Testis (tissue), 2 donors: ENCODE measurements around the gene GBX1.

Experiments used
- POLR2A ChIP-seq: fragments of 450-650 bp; IDR thresholded peaks from one replicate; pipeline ENCODE4 v1.6.1; 2017; ENCODE audit warnings: antibody characterized with exemption, mild to moderate bottlenecking, moderate library complexity
- TF ChIP-seq, protein P1 (sequence below), 3 experiments: fragments of 450-650 bp in 2 of 3; fragments of 200-600 bp in 1 of 3; sonication (generic) in 1 of 3; IDR thresholded peaks; one replicate each; pipeline ENCODE4 v1.5.1; 2016 to 2019; ENCODE audit warnings: antibody characterized with exemption in 3 of 3, mild to moderate bottlenecking in 2 of 3, moderate library complexity in 1 of 3

DNA sequence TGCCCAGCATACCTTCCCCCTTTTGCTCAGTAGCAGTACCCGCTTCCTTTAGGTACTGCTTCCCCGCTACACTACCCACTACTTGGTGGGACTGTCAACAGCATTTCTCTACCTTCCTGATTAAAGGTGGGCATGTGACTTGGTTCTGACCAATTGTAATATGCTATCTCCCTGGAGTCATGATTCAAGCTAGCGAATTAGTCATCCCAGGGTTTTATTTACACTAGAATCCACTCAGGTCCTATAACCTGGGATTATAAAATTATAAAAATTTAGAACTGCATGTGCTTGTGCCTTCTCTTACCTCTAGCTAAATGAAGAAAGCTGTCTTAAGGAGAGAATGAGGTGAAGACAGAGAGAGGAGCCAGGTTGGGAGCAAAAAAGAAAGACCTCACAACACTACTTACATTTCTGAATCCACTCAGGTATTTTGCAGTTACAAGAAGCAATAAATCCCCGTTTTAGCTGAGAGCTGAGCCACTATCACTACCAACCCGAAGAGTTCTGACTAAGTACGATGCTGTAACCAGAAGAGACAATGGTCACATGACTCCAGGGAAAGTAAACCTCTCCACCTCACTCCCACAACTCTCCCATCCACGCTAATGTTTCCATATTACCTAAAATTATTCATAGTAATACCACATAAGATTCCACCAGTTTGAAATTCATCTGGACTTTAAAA is 9.7 kb downstream of the GBX1 start:
- TF ChIP-seq, protein P1, sequence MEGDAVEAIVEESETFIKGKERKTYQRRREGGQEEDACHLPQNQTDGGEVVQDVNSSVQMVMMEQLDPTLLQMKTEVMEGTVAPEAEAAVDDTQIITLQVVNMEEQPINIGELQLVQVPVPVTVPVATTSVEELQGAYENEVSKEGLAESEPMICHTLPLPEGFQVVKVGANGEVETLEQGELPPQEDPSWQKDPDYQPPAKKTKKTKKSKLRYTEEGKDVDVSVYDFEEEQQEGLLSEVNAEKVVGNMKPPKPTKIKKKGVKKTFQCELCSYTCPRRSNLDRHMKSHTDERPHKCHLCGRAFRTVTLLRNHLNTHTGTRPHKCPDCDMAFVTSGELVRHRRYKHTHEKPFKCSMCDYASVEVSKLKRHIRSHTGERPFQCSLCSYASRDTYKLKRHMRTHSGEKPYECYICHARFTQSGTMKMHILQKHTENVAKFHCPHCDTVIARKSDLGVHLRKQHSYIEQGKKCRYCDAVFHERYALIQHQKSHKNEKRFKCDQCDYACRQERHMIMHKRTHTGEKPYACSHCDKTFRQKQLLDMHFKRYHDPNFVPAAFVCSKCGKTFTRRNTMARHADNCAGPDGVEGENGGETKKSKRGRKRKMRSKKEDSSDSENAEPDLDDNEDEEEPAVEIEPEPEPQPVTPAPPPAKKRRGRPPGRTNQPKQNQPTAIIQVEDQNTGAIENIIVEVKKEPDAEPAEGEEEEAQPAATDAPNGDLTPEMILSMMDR (IDR thresholded peaks at IDR 0.05) = no peak
- no peak for TF ChIP-seq POLR2A
